Upper lobe of right lung (tissue), 1 donor: ENCODE results near the gene ADGRL3. TPM values are rescaled to one million over a fixed set of nuclear protein-coding genes. Genes with fewer than 3 reads are reported as not detected.

Experiments
- ATAC-seq: fragments of 200-7000 bp; cut with Tn5 transposase; one replicate; pipeline ENCODE4 v1.9.1; 2020; ENCODE audit warnings: mild to moderate bottlenecking, moderate library complexity
- DNase-seq: peaks from one replicate; pipeline ENCODE4 v3.0.0-alpha.2; 2020
- H3K27ac ChIP-seq: fragments of 200-600 bp; one replicate; pipeline ENCODE4 v1.8.0; 2022
- H3K27me3 ChIP-seq: fragments of 200-600 bp; one replicate; pipeline ENCODE4 v1.8.0; 2022; ENCODE audit warnings: mild to moderate bottlenecking
- H3K36me3 ChIP-seq: fragments of 200-600 bp; one replicate; pipeline ENCODE4 v1.8.0; 2022
- H3K4me1 ChIP-seq: fragments of 200-600 bp; one replicate; pipeline ENCODE4 v1.8.0; 2022
- H3K4me3 ChIP-seq: fragments of 200-600 bp; one replicate; pipeline ENCODE4 v1.8.0; 2022; ENCODE audit warnings: mild to moderate bottlenecking
- H3K9me3 ChIP-seq: fragments of 200-600 bp; one replicate; pipeline ENCODE4 v1.8.0; 2022
- CTCF ChIP-seq: fragments of 200-600 bp; IDR thresholded peaks from one replicate; pipeline ENCODE4 v1.8.0; 2022; ENCODE audit warnings: antibody characterized with exemption
- intact Hi-C: fragments of 100-400 bp; cut with DNase I; formaldehyde crosslinking; loops from one replicate; pipeline ENCODE4 v1.11.0; 2022
- total RNA-seq: library from RNA; stranded (reverse); fragmentation: NEBNext Ultra II Directional; extraction: Animal tissue kit (Norgen Biotek cat#: 25700); gene quantifications from one replicate; pipeline ENCODE4 v1.2.1, GENCODE V29; 2021
- donor health status: DM: no; HTN: yes; CAD: no; lungs with severe emphysema.

ADGRL3 gene
- total RNA-seq, 1 donor from 2014 or later, result 4.0 TPM

GRCh38 chr4:61217222-61217621, 17.1 kb downstream of the ADGRL3 start:
- H3K27ac ChIP-seq, result no peak overlapping the region
- no peak overlapping the region for H3K4me3 ChIP-seq
- H3K36me3 ChIP-seq, result no peaks in the 10 kb centered on the region
- TF ChIP-seq CTCF, result no peak
- H3K4me1 ChIP-seq, result no peaks in the 10 kb centered on the region
- H3K27me3 ChIP-seq, result no peaks in the 10 kb centered on the region
- intact Hi-C loops, result no loop called here
- DNase-seq, result no peak
- ATAC-seq, result no peak
- no peaks in the 10 kb centered on the region for H3K9me3 ChIP-seq

GRCh38 chr4:61220556-61220955, 20.4 kb downstream of the ADGRL3 start:
- Histone ChIP-seq H3K36me3 (no peaks in the 10 kb centered on the region), H3K4me3 (no peak overlapping the region), H3K9me3 (no peaks in the 10 kb centered on the region), H3K27ac (no peak overlapping the region), H3K27me3 (no peaks in the 10 kb centered on the region), H3K4me1 (no peaks in the 10 kb centered on the region)
- TF ChIP-seq CTCF, result no peak
- ATAC-seq (no peak), DNase-seq (no peak)
- intact Hi-C loops, result no loop called here

GRCh38 chr4:61223385-61223784, 23.3 kb downstream of the ADGRL3 start:
- Histone ChIP-seq H3K27me3 (no peaks in the 10 kb centered on the region), H3K36me3 (no peaks in the 10 kb centered on the region), H3K27ac (no peak overlapping the region), H3K9me3 (no peaks in the 10 kb centered on the region), H3K4me1 (no peaks in the 10 kb centered on the region), H3K4me3 (no peak overlapping the region)
- intact Hi-C loops, result no loop called here
- DNase-seq (no peak), ATAC-seq (no peak)
- no peak for TF ChIP-seq CTCF

- Histone ChIP-seq H3K27me3 (no peaks in the 10 kb centered on the region), H3K9me3 (no peaks in the 10 kb centered on the region), H3K4me1 (no peaks in the 10 kb centered on the region), H3K27ac (no peak overlapping the region), H3K36me3 (no peaks in the 10 kb centered on the region), H3K4me3 (no peak overlapping the region)
- DNase-seq, result no peak
- ATAC-seq, result no peak
- intact Hi-C loops, result no loop called here
- no peak for TF ChIP-seq CTCF
Observed at GRCh38 chr4:61224573-61224972, 24.4 kb downstream of the ADGRL3 start.

GRCh38 chr4:61225656-61226055, 25.5 kb downstream of the ADGRL3 start:
- H3K4me3 ChIP-seq, result no peak overlapping the region
- no peaks in the 10 kb centered on the region for H3K27me3 ChIP-seq
- no peak overlapping the region for H3K27ac ChIP-seq
- H3K36me3 ChIP-seq, result no peaks in the 10 kb centered on the region
- no peak for DNase-seq
- ATAC-seq, result no peak
- H3K9me3 ChIP-seq, result no peaks in the 10 kb centered on the region
- TF ChIP-seq CTCF, result no peak
- no peaks in the 10 kb centered on the region for H3K4me1 ChIP-seq
- intact Hi-C loops, result no loop called here

- TF ChIP-seq CTCF, result no peak
- Histone ChIP-seq H3K4me3 (no peak overlapping the region), H3K36me3 (no peaks in the 10 kb centered on the region), H3K9me3 (no peaks in the 10 kb centered on the region), H3K27ac (no peak overlapping the region), H3K4me1 (no peaks in the 10 kb centered on the region), H3K27me3 (no peaks in the 10 kb centered on the region)
- DNase-seq (no peak), ATAC-seq (no peak)
- intact Hi-C loops, result no loop called here
Observed at GRCh38 chr4:61231421-61231820, 31.3 kb downstream of the ADGRL3 start.
